Left lung (tissue), 10 donors: ENCODE measurements around the gene HIP1. TPM values are rescaled to one million over a fixed set of nuclear protein-coding genes. Genes with fewer than 3 reads are reported as not detected.
"Not testable (repeated sequence)": the region's sequence is repeated elsewhere in the genome, so short reads cannot be mapped to it uniquely, and the experiment has no call there.

Experiments used
- ATAC-seq: fragments of 200-7000 bp; cut with Tn5 transposase; one replicate; pipeline ENCODE4 v1.9.1; 2020; ENCODE audit warnings: moderate library complexity
- DNase-seq, 4 donors: peaks; one replicate each; pipeline ENCODE4 v3.0.0-alpha.2; 2013 to 2020
- H3K27ac ChIP-seq, 2 donors: fragments of 200-600 bp; sonication (generic) in 1 of 2; one replicate each; pipeline versions ENCODE4 v1.5.0 to v1.8.0; 2020 to 2021
- H3K27me3 ChIP-seq, 2 donors: fragments of 200-600 bp; sonication (generic) in 1 of 2; one replicate each; pipeline versions ENCODE4 v1.5.0 to v1.8.0; 2020 to 2021
- H3K36me3 ChIP-seq, 2 donors: fragments of 200-600 bp; sonication (generic) in 1 of 2; one replicate each; pipeline versions ENCODE4 v1.5.0 to v1.8.0; 2020 to 2021
- H3K4me1 ChIP-seq, 2 donors: fragments of 200-600 bp; one replicate each; pipeline ENCODE4 v1.8.0; 2021
- H3K4me3 ChIP-seq, 2 donors: fragments of 200-600 bp; sonication (generic) in 1 of 2; one replicate each; pipeline versions ENCODE4 v1.5.0 to v1.8.0; 2020 to 2021; ENCODE audit warnings: mild to moderate bottlenecking in 1 of 2
- H3K9me3 ChIP-seq, 2 donors: fragments of 200-600 bp; sonication (generic) in 1 of 2; one replicate each; pipeline versions ENCODE4 v1.5.0 to v1.8.0; 2020 to 2021
- intact Hi-C, 2 donors: fragments of 100-400 bp; cut with DNase I; formaldehyde crosslinking; loops; one replicate each; pipeline versions ENCODE4 v1.11.2 to v1.14.2; 2022
- polyA plus RNA-seq, 6 donors: library from polyadenylated mRNA; unstranded; fragments of 120-200 nt; gene quantifications; one replicate each; pipeline ENCODE4 v1.2.1, GENCODE V29; 2013; ENCODE audit not compliant: insufficient read length in 6 of 6
- total RNA-seq, 2 donors: library from RNA; stranded (reverse); fragmentation: NEBNext Ultra II Directional; extraction: Animal tissue kit (Norgen Biotek cat#: 25700); gene quantifications; one replicate each; pipeline ENCODE4 v1.2.1, GENCODE V29; 2021
- TF ChIP-seq, protein P1 (sequence below), 2 donors: fragments of 200-600 bp; sonication (generic) in 1 of 2; IDR thresholded peaks; one replicate each; pipeline versions ENCODE4 v1.5.0 to v1.8.0; 2021; ENCODE audit warnings: antibody characterized with exemption in 2 of 2
- donor health status: DM: no; HTN: yes; CAD: no.
- donor health status: DM: no; HTN: no; CAD: no.

HIP1 gene
- total and polyA plus RNA-seq, 8 donors, result 41.9 to 84.2 (median 46.0) TPM

DNA sequence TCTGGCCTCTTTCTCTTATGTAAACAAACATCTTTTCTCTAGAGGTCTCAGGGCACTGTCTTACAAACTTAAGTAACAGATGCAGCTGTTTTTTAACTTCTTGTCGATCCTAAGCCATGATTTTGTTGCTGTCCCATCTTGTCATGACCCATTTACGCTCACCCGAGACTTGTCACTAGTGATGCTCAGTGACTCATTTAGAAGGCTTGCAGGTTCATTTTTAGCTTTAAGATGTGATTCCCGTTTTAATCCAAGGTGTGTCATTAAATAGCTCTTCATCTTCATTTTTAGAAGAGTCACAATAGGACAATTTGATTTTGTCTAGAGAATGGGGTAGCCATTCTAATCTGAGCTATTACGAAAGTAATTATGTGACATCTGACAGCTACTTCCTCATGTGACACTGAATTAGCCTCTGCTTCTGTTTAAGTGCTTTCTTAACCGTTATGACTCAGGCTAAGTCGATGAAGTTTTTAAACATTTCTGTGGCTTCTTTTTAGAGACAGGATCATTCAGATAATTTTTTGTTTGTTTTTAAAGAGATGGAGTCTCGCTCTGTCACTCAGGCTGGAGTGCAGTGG is 203.9 kb downstream of the HIP1 start:
- intact Hi-C loops, result no loop called here

DNA sequence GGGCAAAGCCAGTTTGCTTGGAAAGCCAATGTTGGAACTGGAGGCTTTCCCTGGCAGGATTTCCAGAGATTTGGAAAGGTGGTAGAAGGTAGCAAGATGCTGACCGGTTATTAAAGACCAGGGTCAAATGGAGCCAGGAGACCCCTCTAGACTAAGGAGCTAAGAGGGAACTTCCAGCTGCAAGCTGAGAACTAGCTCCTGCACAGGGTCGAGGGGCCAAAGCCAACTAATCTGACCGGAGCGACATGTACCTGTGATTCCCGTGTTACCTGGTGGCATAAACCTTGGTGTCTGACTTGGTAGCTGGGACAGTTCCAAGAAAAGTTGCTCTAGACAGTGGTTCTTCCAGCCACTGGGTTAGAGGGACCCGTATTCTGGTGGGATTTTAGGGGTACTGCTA is 204.8 kb downstream of the HIP1 start:
- ATAC-seq, result no peak
- intact Hi-C loops, result no loop called here
- H3K27ac ChIP-seq, result no peak overlapping the region
- H3K4me1 ChIP-seq, result peaks cover 0 to 13% of the 10 kb centered on the region in 2 donors
- peaks cover 0 to 46% of the 10 kb centered on the region in 2 donors for H3K36me3 ChIP-seq
- TF ChIP-seq, protein P1, sequence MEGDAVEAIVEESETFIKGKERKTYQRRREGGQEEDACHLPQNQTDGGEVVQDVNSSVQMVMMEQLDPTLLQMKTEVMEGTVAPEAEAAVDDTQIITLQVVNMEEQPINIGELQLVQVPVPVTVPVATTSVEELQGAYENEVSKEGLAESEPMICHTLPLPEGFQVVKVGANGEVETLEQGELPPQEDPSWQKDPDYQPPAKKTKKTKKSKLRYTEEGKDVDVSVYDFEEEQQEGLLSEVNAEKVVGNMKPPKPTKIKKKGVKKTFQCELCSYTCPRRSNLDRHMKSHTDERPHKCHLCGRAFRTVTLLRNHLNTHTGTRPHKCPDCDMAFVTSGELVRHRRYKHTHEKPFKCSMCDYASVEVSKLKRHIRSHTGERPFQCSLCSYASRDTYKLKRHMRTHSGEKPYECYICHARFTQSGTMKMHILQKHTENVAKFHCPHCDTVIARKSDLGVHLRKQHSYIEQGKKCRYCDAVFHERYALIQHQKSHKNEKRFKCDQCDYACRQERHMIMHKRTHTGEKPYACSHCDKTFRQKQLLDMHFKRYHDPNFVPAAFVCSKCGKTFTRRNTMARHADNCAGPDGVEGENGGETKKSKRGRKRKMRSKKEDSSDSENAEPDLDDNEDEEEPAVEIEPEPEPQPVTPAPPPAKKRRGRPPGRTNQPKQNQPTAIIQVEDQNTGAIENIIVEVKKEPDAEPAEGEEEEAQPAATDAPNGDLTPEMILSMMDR (IDR thresholded peaks at IDR 0.05), result no peak
- no peak overlapping the region for H3K4me3 ChIP-seq
- H3K27me3 ChIP-seq, result no peaks in the 10 kb centered on the region
- H3K9me3 ChIP-seq, result no peaks in the 10 kb centered on the region
- no peak for DNase-seq

More for the DNA sequence above, 203.9 kb downstream of the HIP1 start:
- DNase-seq (peak in 2 of 4 donors; percentile 38 to 42), ATAC-seq (peak; percentile 63)
- H3K4me1 ChIP-seq, result peaks cover 0 to 13% of the 10 kb centered on the region in 2 donors
- H3K9me3 ChIP-seq, result no peaks in the 10 kb centered on the region
- TF ChIP-seq, protein P1 (IDR thresholded peaks at IDR 0.05), result no peak
- H3K27ac ChIP-seq, result peak overlapping the region; percentile 26 to 73
- H3K4me3 ChIP-seq, result no peak overlapping the region
- H3K27me3 ChIP-seq, result no peaks in the 10 kb centered on the region
- H3K36me3 ChIP-seq, result peaks cover 0 to 55% of the 10 kb centered on the region in 2 donors

DNA sequence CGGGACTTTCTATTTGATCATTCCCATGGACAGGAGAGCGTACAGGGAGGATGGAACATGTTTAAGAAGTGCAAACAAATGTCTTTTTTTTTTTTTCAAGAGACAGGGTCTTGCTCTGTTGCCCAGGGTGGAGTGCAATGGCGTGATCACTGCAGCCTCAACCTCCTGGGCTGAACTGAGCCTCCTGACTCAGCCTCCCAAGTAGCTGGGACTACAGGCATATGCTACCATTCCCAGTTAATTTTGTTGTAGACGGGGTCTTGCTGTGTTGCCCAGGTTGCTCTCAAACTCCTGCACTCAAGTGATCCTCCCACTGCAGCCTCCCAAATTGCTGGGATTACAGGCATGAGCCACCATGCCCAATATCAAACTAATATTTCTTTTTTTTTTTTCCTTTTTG is 206.1 kb downstream of the HIP1 start:
- TF ChIP-seq, protein P1 (IDR thresholded peaks at IDR 0.05), result no peak
- ATAC-seq (no peak), DNase-seq (no peak)
- H3K9me3 ChIP-seq, result no peaks in the 10 kb centered on the region
- no peak overlapping the region for H3K4me3 ChIP-seq
- H3K27me3 ChIP-seq, result no peaks in the 10 kb centered on the region
- intact Hi-C loops, result no loop called here
- peaks cover 0 to 17% of the 10 kb centered on the region in 2 donors for H3K4me1 ChIP-seq
- no peak overlapping the region for H3K27ac ChIP-seq
- peaks cover 0 to 34% of the 10 kb centered on the region in 2 donors for H3K36me3 ChIP-seq

DNA sequence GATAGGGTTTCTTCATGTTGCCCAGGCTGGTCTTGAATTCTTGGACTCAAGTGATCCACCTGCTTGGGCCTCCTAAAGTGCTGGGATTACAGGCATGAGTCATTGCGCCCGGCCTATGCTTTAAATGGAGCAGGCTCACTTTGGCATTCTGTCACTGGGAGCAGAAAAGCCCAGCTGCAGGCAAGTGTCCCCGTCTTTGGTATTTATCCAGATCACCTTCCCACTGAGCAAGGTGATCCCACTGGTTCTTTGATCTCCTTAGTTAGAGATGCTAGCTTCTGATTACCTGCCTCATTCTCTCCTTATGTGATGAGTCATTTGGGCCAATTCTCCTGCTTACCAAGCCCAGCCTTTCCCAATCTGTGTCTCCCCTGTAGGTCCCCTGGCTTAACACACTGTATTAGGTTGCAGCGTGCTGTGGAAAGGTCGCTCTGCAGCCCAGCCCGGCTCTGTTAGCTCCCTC is 207.4 kb downstream of the HIP1 start:
- ATAC-seq, result no peak
- intact Hi-C loops, result no loop called here
- Histone ChIP-seq H3K4me1 (peaks cover 2 to 28% of the 10 kb centered on the region in 2 donors), H3K9me3 (no peaks in the 10 kb centered on the region), H3K36me3 (peaks cover 0 to 21% of the 10 kb centered on the region in 2 donors), H3K27ac (no peak overlapping the region), H3K27me3 (no peaks in the 10 kb centered on the region), H3K4me3 (no peak overlapping the region)
- TF ChIP-seq, protein P1 (IDR thresholded peaks at IDR 0.05), result no peak
- DNase-seq, result no peak

DNA sequence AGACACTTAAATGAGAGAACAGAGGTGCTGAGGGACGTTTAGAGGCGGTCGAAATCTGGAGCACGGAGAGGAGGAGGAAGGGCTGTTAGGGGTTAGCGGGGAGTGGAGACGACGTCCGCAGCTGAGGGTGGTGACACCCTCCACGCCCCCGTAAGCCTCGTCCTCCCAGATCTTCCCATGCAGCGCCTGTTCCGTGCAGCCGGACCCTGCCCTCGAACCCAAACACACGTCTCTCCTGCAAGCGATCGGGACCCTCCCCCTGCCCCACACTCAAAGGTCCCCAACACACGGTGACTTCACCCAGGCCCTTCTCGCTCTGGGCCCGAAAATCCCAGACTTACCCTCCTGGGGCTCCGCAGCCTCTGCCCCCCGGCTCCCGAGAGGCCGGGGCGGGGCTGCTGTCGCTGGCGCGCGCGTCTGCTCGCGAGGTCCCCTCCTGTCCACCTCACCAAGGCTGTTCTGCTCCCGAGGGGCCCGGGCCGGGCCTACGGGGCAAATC is 211.5 kb downstream of the HIP1 start:
- DNase-seq (peak in 1 of 4 donors; percentile 8), ATAC-seq (peak; percentile 4)
- H3K36me3 ChIP-seq, result peaks cover 0 to 32% of the 10 kb centered on the region in 2 donors
- peak overlapping the region; percentile 77 to 90 for H3K27ac ChIP-seq
- peak overlapping the region; percentile 94 to 97 for H3K4me3 ChIP-seq
- H3K27me3 ChIP-seq, intact Hi-C loops, H3K9me3 ChIP-seq: not testable (repeated sequence)
- H3K4me1 ChIP-seq, result peaks cover 9 to 24% of the 10 kb centered on the region in 2 donors

DNA sequence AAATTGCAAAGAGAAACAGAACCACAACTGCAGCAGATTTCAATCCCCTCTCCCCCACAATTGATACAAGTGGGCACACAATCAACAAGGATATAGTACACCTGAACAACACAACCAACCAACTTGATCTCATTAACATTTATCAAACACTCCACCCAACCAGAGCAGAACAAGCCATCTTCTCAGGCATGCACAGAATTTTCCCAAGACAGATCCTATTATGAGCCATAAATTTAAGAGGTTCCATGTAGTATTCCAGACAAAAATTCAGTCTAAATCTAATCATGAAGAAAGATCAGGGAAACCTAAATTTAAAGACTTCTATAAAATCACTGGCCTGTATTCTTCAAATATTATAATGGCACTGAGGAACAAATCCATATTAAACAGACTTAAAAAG is 217.0 kb downstream of the HIP1 start:
- H3K27ac ChIP-seq, intact Hi-C loops, DNase-seq, H3K9me3 ChIP-seq, H3K4me3 ChIP-seq, ATAC-seq, H3K27me3 ChIP-seq: not testable (repeated sequence)
- peaks cover 0 to 42% of the 10 kb centered on the region in 2 donors for H3K36me3 ChIP-seq
- peaks cover 9 to 12% of the 10 kb centered on the region in 2 donors for H3K4me1 ChIP-seq

DNA sequence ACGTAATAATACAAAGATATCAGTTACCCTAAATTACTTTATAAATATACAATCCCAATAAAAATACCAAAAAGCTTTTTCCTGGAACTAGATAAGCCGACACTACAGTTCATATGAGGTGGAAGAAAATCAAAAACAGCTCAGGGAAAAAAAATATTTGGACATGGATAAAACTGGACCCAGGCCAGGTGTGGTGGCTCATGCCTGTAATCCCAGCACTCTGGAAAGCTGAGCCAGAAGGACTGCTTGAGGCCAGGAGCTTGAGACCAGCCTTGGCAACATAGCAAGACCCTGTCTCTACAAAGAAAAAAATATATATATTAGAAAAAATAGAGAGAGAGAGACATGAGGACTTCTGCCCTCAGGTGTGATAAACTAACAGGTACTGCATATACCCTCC is 219.9 kb downstream of the HIP1 start:
- H3K27ac ChIP-seq, intact Hi-C loops, DNase-seq, H3K4me1 ChIP-seq, H3K27me3 ChIP-seq, H3K9me3 ChIP-seq, H3K4me3 ChIP-seq, ATAC-seq: not testable (repeated sequence)
- peaks cover 0 to 38% of the 10 kb centered on the region in 2 donors for H3K36me3 ChIP-seq

DNA sequence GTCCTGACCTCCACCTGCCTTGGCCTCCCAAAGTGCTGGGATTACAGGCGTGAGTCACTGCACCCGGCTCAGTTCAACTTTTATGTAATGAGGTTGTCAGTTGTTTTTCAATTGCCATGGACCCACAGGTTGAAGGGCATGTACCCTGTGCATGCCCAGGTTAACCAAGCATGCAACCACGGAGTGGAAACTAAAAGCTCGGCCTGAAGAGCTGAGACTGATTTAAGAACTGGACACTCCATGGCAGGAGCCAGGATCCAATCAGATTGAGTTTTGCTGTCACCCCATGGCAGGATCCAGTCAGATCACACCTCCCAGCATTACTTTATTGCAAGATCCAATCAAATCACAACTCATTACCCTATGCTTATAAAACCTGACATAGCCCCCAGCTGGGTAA is 229.7 kb downstream of the HIP1 start:
- intact Hi-C loops, H3K4me1 ChIP-seq, H3K27me3 ChIP-seq, H3K27ac ChIP-seq, H3K9me3 ChIP-seq, H3K4me3 ChIP-seq, ATAC-seq, DNase-seq: not testable (repeated sequence)
- H3K36me3 ChIP-seq, result peaks cover 0 to 37% of the 10 kb centered on the region in 2 donors

DNA sequence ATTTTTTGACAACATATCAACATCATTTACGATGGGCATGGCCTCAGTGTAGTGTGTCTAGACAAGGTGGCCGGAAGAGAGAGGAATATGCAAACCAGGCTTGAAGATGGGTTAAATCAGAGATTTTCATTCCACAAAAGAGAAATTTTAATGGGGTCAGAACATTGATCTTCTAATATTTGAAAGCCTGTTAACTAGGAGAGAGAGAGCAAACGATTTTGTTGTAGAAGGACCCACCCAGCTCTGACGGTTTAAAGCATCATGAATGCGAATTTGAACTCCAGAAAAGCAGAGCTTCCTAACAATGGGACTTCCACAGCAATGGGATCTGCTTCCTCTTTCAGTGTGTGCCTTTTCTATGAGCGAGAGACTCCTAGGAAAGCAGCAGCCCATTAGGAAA is 246.7 kb downstream of the HIP1 start, which contains the start of gene SPDYE5:
TSS of gene SPDYE5 (plus strand) at position 301 of the 400 bp plus-strand sequence. CDS start 1,728 bp downstream, outside the sequence.
- H3K4me3 ChIP-seq, intact Hi-C loops, ATAC-seq: not testable (repeated sequence)

More for the DNA sequence above, 246.7 kb downstream of the HIP1 start, which contains the start of gene SPDYE5:
- H3K4me1 ChIP-seq, H3K36me3 ChIP-seq, DNase-seq, H3K27ac ChIP-seq, H3K9me3 ChIP-seq, H3K27me3 ChIP-seq: not testable (repeated sequence)
